Measurements from ENCODE around the gene CHKB. TPM values are rescaled to one million over a fixed set of nuclear protein-coding genes. Genes with fewer than 3 reads are reported as not detected.

Gene CHKB
- total and polyA plus RNA-seq, 2 of the 8 experiments (the other 6 are each of a cell fraction or from before 2014, with no cell fraction given), result 27.9 to 42.2 TPM

DNA sequence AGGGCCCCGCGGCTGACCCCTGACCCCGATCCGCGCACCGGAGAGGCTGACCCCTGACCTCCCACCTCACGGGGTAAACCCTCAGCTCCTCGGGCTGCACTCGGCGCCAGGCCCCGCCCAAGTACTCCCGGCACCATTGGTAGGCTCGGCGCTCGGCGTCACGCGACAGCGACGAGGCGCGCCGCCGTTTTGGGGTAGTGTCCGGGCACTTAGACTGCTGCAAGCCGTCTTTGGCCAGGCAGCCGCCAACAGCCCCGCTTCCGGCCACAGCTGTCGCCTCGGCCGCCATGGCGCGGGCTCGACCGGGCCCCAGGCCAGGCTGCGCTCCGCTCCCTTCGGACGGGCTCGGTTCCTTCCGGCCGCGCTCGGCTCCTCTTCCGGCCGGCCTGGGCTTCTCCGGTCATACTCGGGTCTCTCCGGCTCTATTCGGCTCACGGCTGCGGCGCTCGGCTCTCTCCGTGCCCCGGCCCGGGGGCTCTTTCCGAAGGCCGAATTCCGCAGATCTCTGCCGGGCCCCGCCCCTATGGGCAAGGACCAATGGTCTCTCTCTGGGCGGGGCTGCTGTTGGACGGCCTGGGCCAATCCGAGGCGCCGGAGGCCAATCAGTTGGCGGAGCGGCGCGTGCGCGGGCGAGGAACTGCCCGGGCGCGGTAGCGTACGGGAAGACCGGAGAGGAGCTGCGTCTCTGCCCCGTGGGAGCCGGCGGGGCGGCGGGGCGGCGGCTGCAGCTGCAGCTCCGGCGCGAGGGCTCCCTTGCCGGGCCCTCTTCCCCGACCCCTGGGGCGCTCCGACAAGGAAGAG, at the start of gene CHKB (continued):
- TF ChIP-seq RAD21 (IDR thresholded peaks at IDR 0.05 in 1 of 2, conservative IDR thresholded peaks at IDR 0.05 in 1 of 2; ENCODE audit: low read depth in 2 of 2, low read length in 2 of 2), result no peak
- TF ChIP-seq RXRA (IDR thresholded peaks at IDR 0.05; ENCODE audit: insufficient read depth, low read depth, low read length), result no peak
- TF ChIP-seq MAFK (IDR thresholded peaks at IDR 0.05; ENCODE audit: low read depth, low read length), result no peak
- TF ChIP-seq POLR2A (IDR thresholded peaks at IDR 0.05; ENCODE audit: control extremely low read depth in 1 of 2, low read depth in 2 of 2, low read length in 2 of 2), result peak in 1 of 2 experiments; percentile 62; a peak in 1 of 3 replicates
- TF ChIP-seq BACH1 (IDR thresholded peaks at IDR 0.05; ENCODE audit: low read length), result no peak
- TF ChIP-seq SIRT6 (IDR thresholded peaks at IDR 0.05; ENCODE audit: low read length), result no peak
- TF ChIP-seq POLR2AphosphoS5 (IDR thresholded peaks at IDR 0.05; ENCODE audit: low read depth, low read length), result peak; percentile 61
- TF ChIP-seq SAP30 (IDR thresholded peaks at IDR 0.05; ENCODE audit: insufficient read depth, insufficient replicate concordance, low read length), result no peak
- TF ChIP-seq TAF1 (IDR thresholded peaks at IDR 0.05; ENCODE audit: low read depth, low read length), result peak; percentile 72
- TF ChIP-seq CEBPB (IDR thresholded peaks at IDR 0.05; ENCODE audit: low read depth, low read length), result no peak
- no peak; the same call in 1 of the 2 replicates for TF ChIP-seq CHD2 (IDR thresholded peaks at IDR 0.05; ENCODE audit: low read length)
- TF ChIP-seq POU5F1 (IDR thresholded peaks at IDR 0.05; ENCODE audit: low read depth, low read length), result no peak
- TF ChIP-seq CHD1 (IDR thresholded peaks at IDR 0.05; ENCODE audit: low read depth, low read length), result no peak
- no peak for TF ChIP-seq HDAC2 (IDR thresholded peaks at IDR 0.05; ENCODE audit: borderline replicate concordance in 1 of 2, low read depth in 2 of 2, low read length in 2 of 2)
- no peak for TF ChIP-seq SRF (IDR thresholded peaks at IDR 0.05; ENCODE audit: low read depth, low read length)
- no peak for TF ChIP-seq KDM5A (IDR thresholded peaks at IDR 0.05; ENCODE audit: low read length)
- TF ChIP-seq SP1 (IDR thresholded peaks at IDR 0.05; ENCODE audit: low read depth, low read length), result peak; percentile 53; the same call in 1 of the 2 replicates
- TF ChIP-seq EP300 (IDR thresholded peaks at IDR 0.05; ENCODE audit: borderline replicate concordance in 1 of 2, low read depth in 2 of 2, low read length in 2 of 2), result no peak
- TF ChIP-seq NANOG (IDR thresholded peaks at IDR 0.05; ENCODE audit: insufficient read depth, low read depth, low read length, poor library complexity, severe bottlenecking), result no peak
- TF ChIP-seq ASH2L (IDR thresholded peaks at IDR 0.05; ENCODE audit: low read length), result peak; percentile 84
- no peak; the same call in none of the 2 replicates for TF ChIP-seq RBBP5 (IDR thresholded peaks at IDR 0.05; ENCODE audit: borderline replicate concordance, low read depth, low read length)
- no peak for TF ChIP-seq SIN3A (conservative IDR thresholded peaks at IDR 0.05 in 1 of 2, IDR thresholded peaks at IDR 0.05 in 1 of 2; ENCODE audit: low read depth in 1 of 2, low read length in 2 of 2)
